ENCODE measurements around the gene NFAT5.
"Not testable (repeated sequence)": the region's sequence is repeated elsewhere in the genome, so short reads cannot be mapped to it uniquely, and the experiment has no call there.

NFAT5 gene
- long read RNA-seq, donor 1, partial matches to known transcripts: 19 of 19 reads
- long read RNA-seq, donor 1, other reads (novel, unspliced or antisense): 0 of 19 reads
- long read RNA-seq, donor 2, partial matches to known transcripts: 0 of 7 reads
- long read RNA-seq, donor 2, other reads (novel, unspliced or antisense): 7 of 7 reads
- long read RNA-seq, donor 3, partial matches to known transcripts: 17 of 27 reads
- long read RNA-seq, donor 3, other reads (novel, unspliced or antisense): 10 of 27 reads
- long read RNA-seq, donor 4, partial matches to known transcripts: 25 of 25 reads
- long read RNA-seq, donor 4, other reads (novel, unspliced or antisense): 0 of 25 reads
- long read RNA-seq, donor 5, partial matches to known transcripts: 0 of 1 reads
- long read RNA-seq, donor 5, other reads (novel, unspliced or antisense): 0 of 1 reads
- long read RNA-seq, donor 6, partial matches to known transcripts: 33 of 34 reads
- long read RNA-seq, donor 6, other reads (novel, unspliced or antisense): 0 of 34 reads
- long read RNA-seq, donor 7: 0 reads
- long read RNA-seq, donor 8, partial matches to known transcripts: 15 of 16 reads
- long read RNA-seq, donor 8, other reads (novel, unspliced or antisense): 0 of 16 reads

- DNase-seq: peak; percentile 100
These were observed at the start of gene NFAT5 for GRCh38 chr16:69565671-69566239. Gene NFAT5 (plus strand): TSS chr16:69565966. CDS start chr16:69566302, 336 bp downstream.

- not testable (repeated sequence) for DNase-seq
These were observed 47.9 kb upstream of the NFAT5 start for GRCh38 chr16:69517914-69518313.

GRCh38 chr16:69520413-69520799 lies 45.4 kb upstream of the NFAT5 start:
- DNase-seq: no peak

GRCh38 chr16:69520800-69521602 lies 44.8 kb upstream of the NFAT5 start:
- no peak for DNase-seq

GRCh38 chr16:69522041-69522578 lies 43.7 kb upstream of the NFAT5 start:
- no peak for DNase-seq

GRCh38 chr16:69522732-69523404 lies 42.9 kb upstream of the NFAT5 start:
- no peak for DNase-seq

- no peak for DNase-seq
These were observed 42.0 kb upstream of the NFAT5 start for GRCh38 chr16:69523566-69524305.

- DNase-seq: peak; percentile 45
These were observed 38.7 kb upstream of the NFAT5 start for GRCh38 chr16:69526831-69527655.

- DNase-seq: no peak
These were observed 33.8 kb upstream of the NFAT5 start for GRCh38 chr16:69531988-69532387.

- no peak for DNase-seq
These were observed 32.9 kb upstream of the NFAT5 start for GRCh38 chr16:69532641-69533455.

- no peak for DNase-seq
These were observed 31.0 kb upstream of the NFAT5 start for GRCh38 chr16:69534720-69535119.

- DNase-seq: no peak
These were observed 30.4 kb upstream of the NFAT5 start for GRCh38 chr16:69535123-69536050.

GRCh38 chr16:69537706-69538080 lies 28.1 kb upstream of the NFAT5 start:
- no peak for DNase-seq

- no peak for DNase-seq
These were observed 27.0 kb upstream of the NFAT5 start for GRCh38 chr16:69538808-69539207.

- DNase-seq: no peak
These were observed 22.8 kb upstream of the NFAT5 start for GRCh38 chr16:69542974-69543373.

- DNase-seq: no peak
These were observed 21.7 kb upstream of the NFAT5 start for GRCh38 chr16:69544088-69544487.

- not testable (repeated sequence) for DNase-seq
These were observed 19.1 kb upstream of the NFAT5 start for GRCh38 chr16:69546663-69547062.

GRCh38 chr16:69553332-69553731 lies 12.4 kb upstream of the NFAT5 start:
- DNase-seq: no peak

Measured in right kidney (tissue), 9 donors.